ENCODE results near the gene JAZF1. TPM values are rescaled to one million over a fixed set of nuclear protein-coding genes. Genes with fewer than 3 reads are reported as not detected.

The JAZF1 gene
- total and polyA plus RNA-seq, 2 of the 4 experiments (the other 2 are of a cell fraction), result 8.4 to 10.5 TPM

GRCh38 chr7:28003408-28003807, 177.2 kb downstream of the JAZF1 start:
- ATAC-seq (ENCODE audit: low read depth), result no peak
- Histone ChIP-seq H2BK20ac (ENCODE audit: low read depth, low read length) (no peak overlapping the region), H3K14ac (replicated peaks; ENCODE audit: low read depth, low read length) (no peak overlapping the region), H3K4me2 (ENCODE audit: low read depth, low read length) (no peak overlapping the region), H4K91ac (ENCODE audit: insufficient read depth, low read depth, low read length) (no peak overlapping the region), H3K36me3 (ENCODE audit: control insufficient read depth, insufficient read depth, low read length) (no peaks in the 10 kb centered on the region), H2BK5ac (ENCODE audit: low read depth, low read length, poor library complexity, severe bottlenecking) (no peak overlapping the region), H3K9me1 (ENCODE audit: insufficient read depth, low read length) (peaks cover 3% of the 10 kb centered on the region; the same call in 1 of the 2 replicates), H2AFZ (replicated peaks; ENCODE audit: low read length, poor library complexity) (no peak overlapping the region), H2BK15ac (ENCODE audit: low read depth, low read length) (no peak overlapping the region), H3K27me3 (ENCODE audit: control insufficient read depth, insufficient read depth, low read length) (no peaks in the 10 kb centered on the region), H3K79me1 (ENCODE audit: low read depth in 1 of 2, low read length in 2 of 2) (peaks cover 9 to 53% of the 10 kb centered on the region in 2 experiments), H3K4me1 (ENCODE audit: control insufficient read depth, insufficient read depth, low read length) (peaks cover 3% of the 10 kb centered on the region; the same call in 1 of the 2 replicates), H3K27ac (ENCODE audit: insufficient read depth, low read length) (no peak overlapping the region), H3K9ac (ENCODE audit: low read depth, low read length) (no peak overlapping the region), H4K8ac (ENCODE audit: low read depth in 2 of 2, low read length in 2 of 2) (no peak overlapping the region), H3K9me3 (ENCODE audit: control insufficient read depth, insufficient read depth, low read length) (no peaks in the 10 kb centered on the region), H2AK9ac (replicated peaks; ENCODE audit: low read depth, low read length, poor library complexity) (no peak overlapping the region), H3K18ac (ENCODE audit: low read depth, low read length) (no peak overlapping the region), H4K20me1 (ENCODE audit: insufficient read depth, low read length) (peaks cover 12% of the 10 kb centered on the region; the same call in 1 of the 2 replicates), H3K4ac (ENCODE audit: low read depth, low read length) (no peak overlapping the region), H3K23ac (ENCODE audit: low read depth, low read length) (no peak overlapping the region), H3K56ac (ENCODE audit: extremely low read depth, insufficient read depth, low read length) (no peak overlapping the region), H2AK5ac (ENCODE audit: low read depth, low read length) (no peak overlapping the region), H4K5ac (ENCODE audit: low read depth, low read length) (no peak overlapping the region), H3K4me3 (ENCODE audit: insufficient read depth, low read depth, low read length) (no peak overlapping the region), H2BK120ac (ENCODE audit: low read depth, low read length) (no peak overlapping the region)
- dilution Hi-C loops (cut with HindIII; ENCODE audit: low sequenced_read_pairs, unreplicated experiment), result no loop called here
- TF ChIP-seq CEBPB (IDR thresholded peaks at IDR 0.05; ENCODE audit: low read depth, low read length) (no peak), RCOR1 (IDR thresholded peaks at IDR 0.05; ENCODE audit: insufficient replicate concordance, low read length) (no peak), RAD21 (IDR thresholded peaks at IDR 0.05; ENCODE audit: low read length) (no peak), MXI1 (IDR thresholded peaks at IDR 0.05; ENCODE audit: borderline replicate concordance, low read depth, low read length) (no peak), SMC3 (IDR thresholded peaks at IDR 0.05; ENCODE audit: low read depth, low read length) (no peak), CHD1 (IDR thresholded peaks at IDR 0.05; ENCODE audit: low read depth, low read length) (no peak), ELK1 (IDR thresholded peaks at IDR 0.05; ENCODE audit: borderline replicate concordance, low read depth, low read length) (no peak), BHLHE40 (IDR thresholded peaks at IDR 0.05; ENCODE audit: low read depth, low read length) (no peak)
- TF ChIP-seq, protein P1, sequence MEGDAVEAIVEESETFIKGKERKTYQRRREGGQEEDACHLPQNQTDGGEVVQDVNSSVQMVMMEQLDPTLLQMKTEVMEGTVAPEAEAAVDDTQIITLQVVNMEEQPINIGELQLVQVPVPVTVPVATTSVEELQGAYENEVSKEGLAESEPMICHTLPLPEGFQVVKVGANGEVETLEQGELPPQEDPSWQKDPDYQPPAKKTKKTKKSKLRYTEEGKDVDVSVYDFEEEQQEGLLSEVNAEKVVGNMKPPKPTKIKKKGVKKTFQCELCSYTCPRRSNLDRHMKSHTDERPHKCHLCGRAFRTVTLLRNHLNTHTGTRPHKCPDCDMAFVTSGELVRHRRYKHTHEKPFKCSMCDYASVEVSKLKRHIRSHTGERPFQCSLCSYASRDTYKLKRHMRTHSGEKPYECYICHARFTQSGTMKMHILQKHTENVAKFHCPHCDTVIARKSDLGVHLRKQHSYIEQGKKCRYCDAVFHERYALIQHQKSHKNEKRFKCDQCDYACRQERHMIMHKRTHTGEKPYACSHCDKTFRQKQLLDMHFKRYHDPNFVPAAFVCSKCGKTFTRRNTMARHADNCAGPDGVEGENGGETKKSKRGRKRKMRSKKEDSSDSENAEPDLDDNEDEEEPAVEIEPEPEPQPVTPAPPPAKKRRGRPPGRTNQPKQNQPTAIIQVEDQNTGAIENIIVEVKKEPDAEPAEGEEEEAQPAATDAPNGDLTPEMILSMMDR (conservative IDR thresholded peaks at IDR 0.05; ENCODE audit: low read depth, low read length), result no peak
- DNase-seq, result no peak
- CTCF ChIA-PET, result no interaction called here
- intact Hi-C loops (cut with micrococcal nuclease), result loop anchor here (5.0 kb wide), 1 partner anchor 36 kb away; no protein-coding TSS in a partner anchor
- in situ Hi-C loops (cut with MboI; ENCODE audit: low sequenced_read_pairs), result loop anchor here (25.0 kb wide), 1 partner anchor 216 kb away; no protein-coding TSS in a partner anchor
- POLR2A ChIA-PET (ENCODE audit: unreplicated experiment), result no interaction called here
- no TSS peak for BruUV-seq (replicated peaks)
- no CpG with 5 or more reads among the region's 2 CpGs for WGBS, 2 experiments (ENCODE audit: extremely low coverage in 2 of 2, insufficient read length in 1 of 2)

Data from IMR-90 (cell line).